ENCODE results near the gene NDUFS8. TPM values are rescaled to one million over a fixed set of nuclear protein-coding genes. Genes with fewer than 3 reads are reported as not detected.

NDUFS8 gene
- polyA plus RNA-seq, 12 donors: 43.8 to 82.3 (median 58.9) TPM; not detected in 1

GRCh38 chr11:68033708-68034045, 3.2 kb downstream of the NDUFS8 start:
- no peak for DNase-seq

- DNase-seq: no peak
These were observed 4.9 kb downstream of the NDUFS8 start for GRCh38 chr11:68035266-68035876.

GRCh38 chr11:68036141-68036716, 5.7 kb downstream of the NDUFS8 start:
- DNase-seq: no peak

- no peak for DNase-seq
These were observed 6.3 kb downstream of the NDUFS8 start for GRCh38 chr11:68036717-68037239.

- no peak for DNase-seq
These were observed 7.1 kb downstream of the NDUFS8 start for GRCh38 chr11:68037411-68038225.

- no peak for DNase-seq
These were observed 7.8 kb downstream of the NDUFS8 start for GRCh38 chr11:68038226-68038717.

GRCh38 chr11:68038718-68039525, 8.4 kb downstream of the NDUFS8 start, which contains the start of gene TCIRG1:
Gene TCIRG1 (plus strand): TSS chr11:68039025. CDS start chr11:68041272, 2,247 bp downstream.
- peak; percentile 85 for DNase-seq

- no peak for DNase-seq
These were observed 9.1 kb downstream of the NDUFS8 start for GRCh38 chr11:68039526-68040086.

- peak; percentile 71 for DNase-seq
These were observed 9.8 kb downstream of the NDUFS8 start for GRCh38 chr11:68040101-68040956.

GRCh38 chr11:68040957-68041591, 10.6 kb downstream of the NDUFS8 start:
- DNase-seq: no peak

- DNase-seq: no peak
These were observed 11.2 kb downstream of the NDUFS8 start for GRCh38 chr11:68041617-68042218.

- no peak for DNase-seq
These were observed 11.9 kb downstream of the NDUFS8 start for GRCh38 chr11:68042219-68043028.

- no peak for DNase-seq
These were observed 12.5 kb downstream of the NDUFS8 start for GRCh38 chr11:68043029-68043348.

- DNase-seq: peak; percentile 56
These were observed 13.1 kb downstream of the NDUFS8 start for GRCh38 chr11:68043349-68044144.

- DNase-seq: no peak
These were observed 13.8 kb downstream of the NDUFS8 start for GRCh38 chr11:68044145-68044813.

GRCh38 chr11:68044898-68045351, 14.4 kb downstream of the NDUFS8 start:
- DNase-seq: no peak

Data from muscle of arm (tissue), 12 donors.